ENCODE data around the gene LAMA5. TPM values are rescaled to one million over a fixed set of nuclear protein-coding genes. Genes with fewer than 3 reads are reported as not detected.

Gene LAMA5
- polyA plus RNA-seq, 3 donors = 0.05 TPM; not detected in 2

- no peak overlapping the region for H3K4me3 Mint-ChIP-seq
- Histone ChIP-seq H3K9me3 (replicated peaks in 1 of 2; ENCODE audit: control insufficient read depth in 1 of 2, insufficient read depth in 1 of 2, low read length in 2 of 2) (peaks cover 0 to 5% of the 10 kb centered on the region in 2 donors), H3K4me2 (replicated peaks; ENCODE audit: extremely low read depth, low read length, poor library complexity, severe bottlenecking) (no peak overlapping the region), H3K4me1 (ENCODE audit: control insufficient read depth in 1 of 2, insufficient read depth in 2 of 2, low read length in 2 of 2) (no peaks in the 10 kb centered on the region), H4K20me1 (ENCODE audit: insufficient read depth, low read length) (no peaks in the 10 kb centered on the region), H2AFZ (ENCODE audit: insufficient read depth, low read depth, low read length, poor library complexity, severe bottlenecking) (no peak overlapping the region), H3K27me3 (ENCODE audit: control insufficient read depth in 2 of 2, insufficient read depth in 2 of 2, low read length in 2 of 2) (no peaks in the 10 kb centered on the region), H3K36me3 (replicated peaks in 1 of 2; ENCODE audit: control insufficient read depth in 1 of 2, insufficient read depth in 2 of 2, low read length in 2 of 2) (no peaks in the 10 kb centered on the region), H3K79me2 (ENCODE audit: insufficient read depth, low read length) (no peaks in the 10 kb centered on the region), H3K9ac (ENCODE audit: insufficient read depth, low read length, poor library complexity, severe bottlenecking) (no peak overlapping the region), H3K27ac (ENCODE audit: low read depth in 1 of 2, low read length in 2 of 2) (no peak overlapping the region), H3K4me3 (replicated peaks in 1 of 3; ENCODE audit: low read depth in 2 of 3, low read length in 3 of 3) (no peak overlapping the region)
- TF ChIP-seq CTCF (IDR thresholded peaks at IDR 0.05) = no peak
- H3K27ac Mint-ChIP-seq = no peak overlapping the region
- DNase-seq = no peak
- intact Hi-C loops (cut with micrococcal nuclease) = no loop called here
- peaks cover 0 to 5% (median 0%) of the 10 kb centered on the region in 7 donors for H3K9me3 Mint-ChIP-seq
- no peaks in the 10 kb centered on the region for H3K36me3 Mint-ChIP-seq
- H3K4me1 Mint-ChIP-seq = no peaks in the 10 kb centered on the region
- H3K27me3 Mint-ChIP-seq (ENCODE audit: low read depth in 3 of 3) = peaks cover 0 to 2% (median 1%) of the 10 kb centered on the region in 3 donors
- WGBS (ENCODE audit: insufficient coverage) = 94% methylated on average over 24 of the region's 29 CpGs
These were observed 47.7 kb downstream of the LAMA5 start for GRCh38 chr20:62319346-62319909.

GRCh38 chr20:62318400-62319345, 48.4 kb downstream of the LAMA5 start:
- H3K9me3 Mint-ChIP-seq = peaks cover 0 to 5% (median 0%) of the 10 kb centered on the region in 7 donors
- DNase-seq = no peak
- peaks cover 0 to 2% (median 1%) of the 10 kb centered on the region in 3 donors for H3K27me3 Mint-ChIP-seq (ENCODE audit: low read depth in 3 of 3)
- peak overlapping the region in 1 of 7 donors; percentile 8 for H3K27ac Mint-ChIP-seq
- no peak overlapping the region for H2AFZ ChIP-seq (ENCODE audit: insufficient read depth, low read depth, low read length, poor library complexity, severe bottlenecking)
- no peak for TF ChIP-seq CTCF (IDR thresholded peaks at IDR 0.05)
- no peaks in the 10 kb centered on the region for H4K20me1 ChIP-seq (ENCODE audit: insufficient read depth, low read length)
- no peaks in the 10 kb centered on the region for H3K79me2 ChIP-seq (ENCODE audit: insufficient read depth, low read length)
- H3K4me2 ChIP-seq (replicated peaks; ENCODE audit: extremely low read depth, low read length, poor library complexity, severe bottlenecking) = no peak overlapping the region
- H3K4me3 Mint-ChIP-seq = no peak overlapping the region
- peaks cover 0 to 5% of the 10 kb centered on the region in 2 donors for H3K9me3 ChIP-seq (replicated peaks in 1 of 2; ENCODE audit: control insufficient read depth in 1 of 2, insufficient read depth in 1 of 2, low read length in 2 of 2)
- no peaks in the 10 kb centered on the region for H3K4me1 ChIP-seq (ENCODE audit: control insufficient read depth in 1 of 2, insufficient read depth in 2 of 2, low read length in 2 of 2)
- H3K27me3 ChIP-seq (ENCODE audit: control insufficient read depth in 2 of 2, insufficient read depth in 2 of 2, low read length in 2 of 2) = no peaks in the 10 kb centered on the region
- WGBS (ENCODE audit: insufficient coverage) = 96% methylated on average over 36 of the region's 36 CpGs
- no peak overlapping the region for H3K27ac ChIP-seq (ENCODE audit: low read depth in 1 of 2, low read length in 2 of 2)
- H3K36me3 ChIP-seq (replicated peaks in 1 of 2; ENCODE audit: control insufficient read depth in 1 of 2, insufficient read depth in 2 of 2, low read length in 2 of 2) = no peaks in the 10 kb centered on the region
- no peak overlapping the region for H3K9ac ChIP-seq (ENCODE audit: insufficient read depth, low read length, poor library complexity, severe bottlenecking)
- no peaks in the 10 kb centered on the region for H3K36me3 Mint-ChIP-seq
- H3K4me1 Mint-ChIP-seq = no peaks in the 10 kb centered on the region
- intact Hi-C loops (cut with micrococcal nuclease) = no loop called here
- no peak overlapping the region for H3K4me3 ChIP-seq (replicated peaks in 1 of 3; ENCODE audit: low read depth in 2 of 3, low read length in 3 of 3)
